ENCODE results near the gene DLX3. TPM values are rescaled to one million over a fixed set of nuclear protein-coding genes. Genes with fewer than 3 reads are reported as not detected.

Gene DLX3
- total RNA-seq, 1 donor from 2014 or later: 0.69 TPM

GRCh38 chr17:49963309-49963625 is 31.8 kb downstream of the DLX3 start:
- TF ChIP-seq, protein P1, sequence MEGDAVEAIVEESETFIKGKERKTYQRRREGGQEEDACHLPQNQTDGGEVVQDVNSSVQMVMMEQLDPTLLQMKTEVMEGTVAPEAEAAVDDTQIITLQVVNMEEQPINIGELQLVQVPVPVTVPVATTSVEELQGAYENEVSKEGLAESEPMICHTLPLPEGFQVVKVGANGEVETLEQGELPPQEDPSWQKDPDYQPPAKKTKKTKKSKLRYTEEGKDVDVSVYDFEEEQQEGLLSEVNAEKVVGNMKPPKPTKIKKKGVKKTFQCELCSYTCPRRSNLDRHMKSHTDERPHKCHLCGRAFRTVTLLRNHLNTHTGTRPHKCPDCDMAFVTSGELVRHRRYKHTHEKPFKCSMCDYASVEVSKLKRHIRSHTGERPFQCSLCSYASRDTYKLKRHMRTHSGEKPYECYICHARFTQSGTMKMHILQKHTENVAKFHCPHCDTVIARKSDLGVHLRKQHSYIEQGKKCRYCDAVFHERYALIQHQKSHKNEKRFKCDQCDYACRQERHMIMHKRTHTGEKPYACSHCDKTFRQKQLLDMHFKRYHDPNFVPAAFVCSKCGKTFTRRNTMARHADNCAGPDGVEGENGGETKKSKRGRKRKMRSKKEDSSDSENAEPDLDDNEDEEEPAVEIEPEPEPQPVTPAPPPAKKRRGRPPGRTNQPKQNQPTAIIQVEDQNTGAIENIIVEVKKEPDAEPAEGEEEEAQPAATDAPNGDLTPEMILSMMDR (IDR thresholded peaks at IDR 0.05): no peak
- intact Hi-C loops (cut with DNase I): no loop called here
- ATAC-seq: no peak
- Histone ChIP-seq H3K27ac (no peak overlapping the region), H3K4me1 (peaks cover 15% of the 10 kb centered on the region), H3K36me3 (no peaks in the 10 kb centered on the region), H3K9me3 (no peaks in the 10 kb centered on the region), H3K27me3 (peaks cover 74% of the 10 kb centered on the region), H3K4me3 (no peak overlapping the region)
- DNase-seq: no peak

- Histone ChIP-seq H3K4me3 (no peak overlapping the region), H3K36me3 (no peaks in the 10 kb centered on the region), H3K9me3 (no peaks in the 10 kb centered on the region), H3K4me1 (peaks cover 12% of the 10 kb centered on the region), H3K27me3 (peaks cover 69% of the 10 kb centered on the region), H3K27ac (no peak overlapping the region)
- intact Hi-C loops (cut with DNase I): no loop called here
- DNase-seq (no peak), ATAC-seq (no peak)
- TF ChIP-seq, protein P1 (IDR thresholded peaks at IDR 0.05): no peak
Measured at GRCh38 chr17:49962599-49963308, 32.3 kb downstream of the DLX3 start.

GRCh38 chr17:49959183-49959935 is 35.7 kb downstream of the DLX3 start:
- DNase-seq: no peak
- Histone ChIP-seq H3K27ac (no peak overlapping the region), H3K9me3 (no peaks in the 10 kb centered on the region), H3K27me3 (peaks cover 41% of the 10 kb centered on the region), H3K36me3 (no peaks in the 10 kb centered on the region), H3K4me1 (peaks cover 7% of the 10 kb centered on the region), H3K4me3 (no peak overlapping the region)
- intact Hi-C loops (cut with DNase I): no loop called here
- TF ChIP-seq, protein P1 (IDR thresholded peaks at IDR 0.05): no peak
- ATAC-seq: no peak

DNA sequence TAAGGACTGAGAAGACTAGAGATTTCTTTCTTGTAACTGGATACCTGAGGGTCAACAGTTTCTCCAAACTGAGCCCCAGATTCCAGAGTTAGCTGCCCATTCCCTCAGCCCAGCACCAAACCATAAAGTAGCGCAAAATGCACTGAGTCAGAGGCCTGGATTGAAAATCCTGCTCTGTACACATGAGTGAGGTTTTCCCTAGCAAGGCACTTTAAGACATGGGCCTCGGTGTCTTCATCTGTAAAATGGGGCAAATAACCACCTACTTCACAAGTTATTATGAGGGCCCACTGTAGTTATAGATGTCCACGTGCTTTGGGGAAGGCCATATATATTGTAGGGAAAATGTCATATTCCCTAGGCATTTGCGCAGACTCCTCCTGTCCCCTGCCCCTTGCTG is 36.3 kb downstream of the DLX3 start:
- ATAC-seq: no peak
- Histone ChIP-seq H3K36me3 (no peaks in the 10 kb centered on the region), H3K9me3 (no peaks in the 10 kb centered on the region), H3K27ac (no peak overlapping the region), H3K4me1 (peaks cover under 1% of the 10 kb centered on the region), H3K27me3 (peaks cover 35% of the 10 kb centered on the region), H3K4me3 (no peak overlapping the region)
- TF ChIP-seq, protein P1 (IDR thresholded peaks at IDR 0.05): no peak
- no peak for DNase-seq
- intact Hi-C loops (cut with DNase I): no loop called here

GRCh38 chr17:49957350-49957749 is 37.7 kb downstream of the DLX3 start:
- Histone ChIP-seq H3K4me1 (no peaks in the 10 kb centered on the region), H3K9me3 (no peaks in the 10 kb centered on the region), H3K4me3 (no peak overlapping the region), H3K27me3 (peaks cover 21% of the 10 kb centered on the region), H3K27ac (no peak overlapping the region), H3K36me3 (no peaks in the 10 kb centered on the region)
- ATAC-seq (no peak), DNase-seq (no peak)
- TF ChIP-seq, protein P1 (IDR thresholded peaks at IDR 0.05): no peak
- intact Hi-C loops (cut with DNase I): no loop called here

Data from upper lobe of right lung (tissue), 1 donor.